ENCODE data around the gene PAEP. TPM values are rescaled to one million over a fixed set of nuclear protein-coding genes. Genes with fewer than 3 reads are reported as not detected.

The PAEP gene
- total RNA-seq, 2 experiments from 2014 or later: not detected

- H3K36me3 Mint-ChIP-seq (ENCODE audit: low read depth): no peaks in the 10 kb centered on the region
- no peak for DNase-seq
Measured at GRCh38 chr9:135584371-135584770, 22.8 kb downstream of the PAEP start.

GRCh38 chr9:135584934-135585333, 23.4 kb downstream of the PAEP start:
- peaks cover 5% of the 10 kb centered on the region for H3K27me3 Mint-ChIP-seq
- H3K4me1 Mint-ChIP-seq: no peaks in the 10 kb centered on the region
- no peaks in the 10 kb centered on the region for H3K36me3 Mint-ChIP-seq (ENCODE audit: low read depth)
- no peak overlapping the region for H3K4me3 Mint-ChIP-seq
- intact Hi-C loops (cut with DNase I, micrococcal nuclease): no loop called here
- no peaks in the 10 kb centered on the region for H3K9me3 Mint-ChIP-seq (ENCODE audit: low read depth)
- H3K27ac Mint-ChIP-seq: no peak overlapping the region
- ChIA-PET POLR2A (no interaction called here), CTCF (no interaction called here)
- DNase-seq: no peak
- no peak for ATAC-seq

More at GRCh38 chr9:135584371-135584770, 22.8 kb downstream of the PAEP start:
- intact Hi-C loops (cut with DNase I, micrococcal nuclease): no loop called here
- H3K27ac Mint-ChIP-seq: no peak overlapping the region
- ChIA-PET CTCF (no interaction called here), POLR2A (no interaction called here)
- no peaks in the 10 kb centered on the region for H3K4me1 Mint-ChIP-seq
- H3K9me3 Mint-ChIP-seq (ENCODE audit: low read depth): no peaks in the 10 kb centered on the region
- H3K4me3 Mint-ChIP-seq: no peak overlapping the region
- peaks cover 3% of the 10 kb centered on the region for H3K27me3 Mint-ChIP-seq
- ATAC-seq: no peak

DNA sequence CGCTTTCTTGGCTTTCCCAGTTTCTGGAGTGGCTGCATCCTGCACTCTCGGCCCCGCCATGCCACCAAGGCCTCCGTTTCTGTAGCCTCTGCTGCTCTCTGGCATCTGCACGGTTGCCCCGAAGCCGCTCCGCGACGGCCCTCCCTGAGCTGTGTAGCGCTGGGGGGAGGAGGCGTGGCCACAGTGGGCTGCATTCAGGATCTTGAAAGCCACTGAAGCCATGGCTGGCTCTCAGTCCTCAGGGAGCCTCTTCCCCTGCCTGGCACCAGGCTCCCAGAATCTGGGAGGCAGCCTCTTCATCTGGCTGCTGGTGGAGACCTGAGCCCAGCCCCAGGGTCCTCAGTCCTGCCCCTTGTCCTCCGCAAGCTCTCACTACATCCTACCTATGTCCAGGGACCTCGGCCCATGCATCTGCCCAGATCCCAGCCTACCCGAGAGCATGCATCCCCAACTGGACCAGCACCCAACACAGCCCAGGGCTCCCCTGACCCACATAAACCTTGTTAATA, 25.1 kb downstream of the PAEP start:
- Mint-ChIP-seq H3K36me3 (ENCODE audit: low read depth) (no peaks in the 10 kb centered on the region), H3K27me3 (peaks cover 3% of the 10 kb centered on the region), H3K27ac (no peak overlapping the region), H3K4me1 (no peaks in the 10 kb centered on the region), H3K4me3 (no peak overlapping the region), H3K9me3 (ENCODE audit: low read depth) (no peaks in the 10 kb centered on the region)
- ATAC-seq: no peak
- intact Hi-C loops (cut with DNase I, micrococcal nuclease): no loop called here
- no peak for DNase-seq
- ChIA-PET POLR2A (no interaction called here), CTCF (no interaction called here)

DNA sequence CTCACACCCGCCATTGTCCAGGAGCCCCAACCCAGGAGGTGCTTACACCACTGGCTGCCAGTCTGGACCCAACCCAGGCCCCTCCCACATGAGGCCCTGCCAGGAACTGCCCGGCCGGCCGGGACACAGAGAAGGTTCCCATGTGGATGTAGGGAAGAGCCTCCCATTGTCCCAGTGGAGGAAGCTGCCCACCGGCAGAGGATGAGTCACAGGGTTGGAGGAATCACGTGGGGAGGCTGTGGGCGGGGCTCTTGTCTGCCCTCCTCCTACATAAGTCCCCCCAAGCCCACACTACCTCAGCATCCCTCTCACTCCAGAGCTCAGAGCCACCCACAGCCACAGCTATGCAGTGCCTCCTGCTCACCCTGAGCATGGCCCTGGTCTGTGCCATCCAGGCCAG, 26.1 kb downstream of the PAEP start:
- ChIA-PET POLR2A (no interaction called here), CTCF (no interaction called here)
- DNase-seq (no peak), ATAC-seq (no peak)
- H3K27ac Mint-ChIP-seq: no peak overlapping the region
- H3K4me3 Mint-ChIP-seq: no peak overlapping the region
- no peaks in the 10 kb centered on the region for H3K36me3 Mint-ChIP-seq (ENCODE audit: low read depth)
- peaks cover 3% of the 10 kb centered on the region for H3K27me3 Mint-ChIP-seq
- H3K4me1 Mint-ChIP-seq: no peaks in the 10 kb centered on the region
- no peaks in the 10 kb centered on the region for H3K9me3 Mint-ChIP-seq (ENCODE audit: low read depth)
- intact Hi-C loops (cut with DNase I, micrococcal nuclease): no loop called here

DNA sequence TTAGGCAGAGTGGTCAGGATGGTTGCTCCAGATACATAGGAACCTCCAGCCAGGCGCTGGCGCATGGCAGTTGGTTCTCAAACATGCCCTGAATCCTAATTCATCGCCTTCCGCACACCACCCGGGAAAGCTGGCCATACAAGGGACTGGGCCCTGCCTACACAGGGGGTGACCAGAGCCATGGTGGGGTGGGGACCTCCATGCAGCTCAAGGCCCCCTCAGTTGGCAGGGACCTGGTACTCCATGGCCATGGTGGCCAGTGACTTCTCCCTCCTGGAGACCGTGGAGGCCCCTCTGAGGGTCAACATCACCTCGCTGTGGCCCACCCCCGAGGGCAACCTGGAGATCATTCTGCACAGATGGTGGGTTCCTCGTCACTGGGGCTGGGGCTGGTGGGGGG, 26.8 kb downstream of the PAEP start:
- Mint-ChIP-seq H3K9me3 (ENCODE audit: low read depth) (no peaks in the 10 kb centered on the region), H3K27ac (no peak overlapping the region), H3K4me3 (no peak overlapping the region), H3K27me3 (peaks cover 3% of the 10 kb centered on the region), H3K36me3 (ENCODE audit: low read depth) (no peaks in the 10 kb centered on the region), H3K4me1 (no peaks in the 10 kb centered on the region)
- ATAC-seq (no peak), DNase-seq (no peak)
- intact Hi-C loops (cut with DNase I, micrococcal nuclease): no loop called here
- ChIA-PET POLR2A (no interaction called here), CTCF (interaction anchor here (1.2 kb wide), 1 partner anchor 535 kb away, joined by 5 read pairs; no protein-coding TSS in a partner anchor)

GRCh38 chr9:135588886-135589595, 27.5 kb downstream of the PAEP start:
- H3K9me3 Mint-ChIP-seq (ENCODE audit: low read depth): no peaks in the 10 kb centered on the region
- no peak overlapping the region for H3K27ac Mint-ChIP-seq
- no peaks in the 10 kb centered on the region for H3K4me1 Mint-ChIP-seq
- no peaks in the 10 kb centered on the region for H3K36me3 Mint-ChIP-seq (ENCODE audit: low read depth)
- no peak for DNase-seq
- ChIA-PET POLR2A (no interaction called here), CTCF (interaction anchor here (0.8 to 1.2 kb wide), 2 partner anchors 49 to 534 kb away, joined by 3 to 5 read pairs; no protein-coding TSS in a partner anchor)
- no peak for ATAC-seq
- H3K4me3 Mint-ChIP-seq: no peak overlapping the region
- intact Hi-C loops (cut with DNase I, micrococcal nuclease): no loop called here
- H3K27me3 Mint-ChIP-seq: peaks cover 3% of the 10 kb centered on the region

DNA sequence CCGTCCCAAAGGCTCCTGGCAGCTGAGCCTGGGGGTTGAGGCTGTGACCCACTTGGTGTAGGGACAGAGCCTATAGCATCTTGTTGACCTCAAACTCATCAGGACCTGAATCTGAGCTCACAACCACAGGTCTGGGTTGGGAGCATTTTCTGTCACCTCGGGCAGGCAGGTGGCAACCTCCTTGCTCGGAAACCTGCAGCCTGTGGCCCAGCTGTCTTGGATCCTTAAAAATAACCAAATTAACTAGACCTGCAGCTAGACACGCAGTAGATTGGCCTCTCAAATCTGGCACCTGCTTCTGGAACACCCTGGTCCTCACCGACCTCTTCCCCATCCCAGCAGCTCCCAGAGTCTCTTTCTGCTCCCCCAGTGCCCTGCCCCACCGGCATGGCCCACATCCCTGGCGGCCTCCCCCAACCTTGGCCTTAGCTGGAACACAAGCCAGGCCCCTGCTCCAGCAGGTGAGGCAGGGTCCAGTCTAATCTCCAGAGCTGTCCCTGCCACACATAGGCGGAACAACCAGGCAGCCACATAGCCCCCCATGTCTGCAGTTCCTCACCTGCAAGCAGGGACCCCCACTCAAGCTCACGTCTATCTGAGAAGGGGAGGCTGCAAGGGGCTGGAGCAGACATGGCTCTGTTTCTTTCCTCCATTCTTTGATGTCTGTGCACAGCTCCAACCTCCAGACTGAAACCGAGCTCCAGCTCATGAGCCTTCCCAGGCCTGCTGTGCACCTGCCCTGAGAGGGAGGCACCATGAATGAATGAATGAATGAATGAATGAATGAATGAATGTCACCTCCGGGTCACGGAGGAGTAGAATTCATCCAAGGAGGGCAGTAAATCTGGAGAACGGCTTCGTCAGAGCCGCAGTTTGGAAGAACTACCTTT, 28.3 kb downstream of the PAEP start:
- intact Hi-C loops (cut with DNase I, micrococcal nuclease): no loop called here
- H3K4me3 Mint-ChIP-seq: no peak overlapping the region
- no peaks in the 10 kb centered on the region for H3K36me3 Mint-ChIP-seq (ENCODE audit: low read depth)
- DNase-seq (no peak), ATAC-seq (no peak)
- CTCF ChIA-PET: interaction anchor here (0.8 to 1.2 kb wide), 3 partner anchors 14 to 533 kb away, joined by 3 to 5 read pairs (median 3); no protein-coding TSS in a partner anchor
- POLR2A ChIA-PET: no interaction called here
- no peaks in the 10 kb centered on the region for H3K9me3 Mint-ChIP-seq (ENCODE audit: low read depth)
- no peak overlapping the region for H3K27ac Mint-ChIP-seq
- peaks cover 3% of the 10 kb centered on the region for H3K27me3 Mint-ChIP-seq
- H3K4me1 Mint-ChIP-seq: no peaks in the 10 kb centered on the region

DNA sequence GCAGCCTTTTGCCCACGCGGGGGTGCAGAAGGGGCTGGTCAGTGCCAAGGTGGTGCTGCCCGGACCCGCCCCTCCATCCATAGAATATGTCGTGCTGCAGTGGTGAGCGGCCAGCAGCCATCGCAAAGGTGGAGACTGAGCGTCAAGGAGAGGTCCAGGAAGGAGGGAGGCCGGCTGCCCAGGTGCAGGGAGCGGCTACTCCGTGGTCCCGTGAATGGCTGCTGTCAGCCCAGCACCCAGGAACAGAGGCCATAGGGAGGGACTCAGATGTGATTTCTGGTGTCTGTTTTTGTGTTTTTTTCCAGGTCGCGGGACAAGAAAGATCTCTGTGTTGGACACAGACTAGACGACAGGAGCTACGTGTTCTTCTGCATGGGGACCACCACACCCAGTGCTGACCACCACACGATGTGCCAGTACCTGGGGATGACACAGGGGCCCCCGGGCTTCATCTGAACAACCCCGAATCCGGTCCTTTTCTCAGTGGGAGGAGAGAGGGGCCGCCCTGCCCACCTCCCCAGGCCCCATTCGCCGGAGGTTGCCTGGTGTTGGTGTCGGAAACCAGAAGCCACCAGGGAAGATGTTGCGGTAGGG, 29.0 kb downstream of the PAEP start:
- POLR2A ChIA-PET: no interaction called here
- Mint-ChIP-seq H3K27me3 (peaks cover 3% of the 10 kb centered on the region), H3K36me3 (ENCODE audit: low read depth) (no peaks in the 10 kb centered on the region), H3K9me3 (ENCODE audit: low read depth) (no peaks in the 10 kb centered on the region), H3K4me1 (no peaks in the 10 kb centered on the region), H3K27ac (no peak overlapping the region), H3K4me3 (no peak overlapping the region)
- DNase-seq (no peak), ATAC-seq (no peak)
- CTCF ChIA-PET: interaction anchor here (1.0 kb wide), 1 partner anchor 13 kb away, joined by 3 read pairs; no protein-coding TSS in a partner anchor
- intact Hi-C loops (cut with DNase I, micrococcal nuclease): no loop called here

- H3K9me3 Mint-ChIP-seq (ENCODE audit: low read depth): no peaks in the 10 kb centered on the region
- H3K27ac Mint-ChIP-seq: no peak overlapping the region
- H3K27me3 Mint-ChIP-seq: peaks cover 5% of the 10 kb centered on the region
- ChIA-PET CTCF (no interaction called here), POLR2A (no interaction called here)
- DNase-seq (no peak), ATAC-seq (no peak)
- no peaks in the 10 kb centered on the region for H3K4me1 Mint-ChIP-seq
- H3K4me3 Mint-ChIP-seq: no peak overlapping the region
- intact Hi-C loops (cut with DNase I, micrococcal nuclease): no loop called here
- H3K36me3 Mint-ChIP-seq (ENCODE audit: low read depth): no peaks in the 10 kb centered on the region
Measured at GRCh38 chr9:135591506-135592330, 30.2 kb downstream of the PAEP start.

DNA sequence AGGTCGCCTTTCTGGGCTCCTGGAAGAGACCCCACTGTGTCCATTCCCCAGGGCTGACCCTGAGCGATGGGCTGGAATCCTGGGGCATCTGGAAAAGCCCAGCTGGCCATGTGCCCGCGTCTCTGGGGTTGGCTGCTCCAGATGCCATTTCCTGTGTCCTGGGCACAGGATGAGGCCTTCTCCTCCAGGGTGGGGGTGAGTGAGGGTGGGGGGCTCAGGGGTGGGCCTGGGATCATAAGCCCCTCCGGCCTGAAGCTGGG, 30.7 kb downstream of the PAEP start:
- DNase-seq: no peak
- CTCF ChIA-PET: no interaction called here
- intact Hi-C loops (cut with DNase I, micrococcal nuclease): no loop called here
- H3K27ac Mint-ChIP-seq: no peak overlapping the region
- no peak overlapping the region for H3K4me3 Mint-ChIP-seq
- H3K27me3 Mint-ChIP-seq: peaks cover 6% of the 10 kb centered on the region
- no peak for ATAC-seq
- H3K4me1 Mint-ChIP-seq: no peaks in the 10 kb centered on the region
- POLR2A ChIA-PET: no interaction called here
- no peaks in the 10 kb centered on the region for H3K36me3 Mint-ChIP-seq (ENCODE audit: low read depth)
- H3K9me3 Mint-ChIP-seq (ENCODE audit: low read depth): no peaks in the 10 kb centered on the region

- no peak for DNase-seq
Measured at GRCh38 chr9:135592625-135593024, 31.1 kb downstream of the PAEP start.

More at GRCh38 chr9:135592625-135593024, 31.1 kb downstream of the PAEP start:
- intact Hi-C loops (cut with DNase I, micrococcal nuclease): no loop called here
- H3K36me3 Mint-ChIP-seq (ENCODE audit: low read depth): no peaks in the 10 kb centered on the region
- no peak overlapping the region for H3K4me3 Mint-ChIP-seq
- CTCF ChIA-PET: no interaction called here
- no peak for ATAC-seq
- no peak overlapping the region for H3K27ac Mint-ChIP-seq
- H3K9me3 Mint-ChIP-seq (ENCODE audit: low read depth): no peaks in the 10 kb centered on the region
- POLR2A ChIA-PET: no interaction called here
- peaks cover 6% of the 10 kb centered on the region for H3K27me3 Mint-ChIP-seq
- no peaks in the 10 kb centered on the region for H3K4me1 Mint-ChIP-seq

Measured in activated CD4-positive, alpha-beta T cell treated with anti-CD3 and anti-CD28 coated beads for 36 hours (primary cell).